GM18498 (cell line): Measurements from ENCODE around the gene UBIAD1.
A peak's percentile ranks its signal among the peaks of the same experiment; 100 is the strongest.

ENCODE experiments used
- ATAC-seq: cut with Tn5 transposase; IDR thresholded peaks from one replicate; pipeline ENCODE4 v1.9.1; 2021; ENCODE audit warnings: mild to moderate bottlenecking, moderate library complexity; ENCODE audit not compliant: unreplicated experiment

The UBIAD1 gene

GRCh38 chr1:11308699-11309224 lies 35.8 kb downstream of the UBIAD1 start:
- ATAC-seq = no peak

DNA sequence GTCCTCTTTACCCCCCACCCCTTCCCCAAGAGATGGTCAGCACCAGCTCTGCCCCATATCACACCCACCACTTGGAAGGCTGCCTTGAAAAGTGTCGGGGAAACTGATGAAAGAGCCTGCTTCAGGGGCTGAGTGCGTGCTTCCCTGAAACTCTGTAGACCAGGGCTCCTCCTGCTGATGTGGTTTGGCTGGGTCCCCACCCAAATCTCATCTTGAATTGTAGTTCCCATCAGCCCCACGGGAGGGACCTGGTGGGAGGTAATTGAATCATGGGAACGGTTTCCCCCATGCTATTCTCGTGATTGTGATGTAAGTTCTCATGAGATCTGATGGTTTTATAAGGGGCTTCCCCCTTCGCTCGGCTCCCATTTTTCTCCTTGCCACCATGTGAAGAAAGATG lies 36.4 kb downstream of the UBIAD1 start:
- ATAC-seq = no peak

DNA sequence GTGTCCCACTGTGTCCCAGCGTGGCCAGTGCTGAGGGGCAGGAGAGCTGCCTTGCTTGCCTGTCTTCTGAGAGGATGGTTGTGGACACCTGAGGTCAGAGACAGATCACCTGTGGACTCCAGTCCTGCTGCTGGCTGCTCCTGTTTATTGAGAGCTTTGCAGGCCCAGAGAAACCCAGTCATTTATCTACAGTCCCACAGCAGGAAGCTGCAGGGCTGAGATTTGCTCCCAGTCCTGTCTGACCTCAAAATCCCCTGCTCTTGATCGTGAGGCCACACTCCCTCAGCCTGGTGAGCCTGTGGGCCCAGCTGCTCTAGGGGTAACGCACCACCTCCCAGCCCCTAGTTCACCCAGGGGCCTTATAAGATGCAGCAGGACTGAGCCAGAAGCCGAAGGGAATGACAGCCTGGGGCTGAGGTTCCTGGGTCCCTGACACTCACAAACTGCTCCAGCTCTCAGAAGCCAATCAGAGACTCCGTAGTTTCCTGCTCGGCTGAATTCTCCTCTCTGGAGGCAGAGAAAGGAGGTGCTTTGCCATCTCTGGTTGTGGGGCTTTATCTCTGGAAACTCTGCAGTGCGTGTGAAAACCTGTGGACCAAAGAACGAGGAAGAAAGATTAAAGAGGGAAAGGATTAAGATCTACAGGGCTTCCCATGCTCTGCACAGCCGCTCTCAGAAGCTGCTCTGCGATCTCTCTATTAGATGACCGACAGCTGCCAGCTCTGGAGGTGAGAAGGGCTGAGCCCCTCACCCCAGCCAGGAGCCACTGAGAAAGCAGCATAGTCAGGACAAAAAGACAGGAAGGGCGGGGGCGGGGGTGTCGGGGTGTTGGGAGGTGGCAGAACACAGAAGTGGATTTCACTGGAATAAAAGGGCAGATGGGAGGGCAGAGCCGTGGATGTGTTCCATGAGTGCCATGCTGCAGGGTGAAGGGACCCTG lies 39.1 kb downstream of the UBIAD1 start:
- ATAC-seq = no peak

DNA sequence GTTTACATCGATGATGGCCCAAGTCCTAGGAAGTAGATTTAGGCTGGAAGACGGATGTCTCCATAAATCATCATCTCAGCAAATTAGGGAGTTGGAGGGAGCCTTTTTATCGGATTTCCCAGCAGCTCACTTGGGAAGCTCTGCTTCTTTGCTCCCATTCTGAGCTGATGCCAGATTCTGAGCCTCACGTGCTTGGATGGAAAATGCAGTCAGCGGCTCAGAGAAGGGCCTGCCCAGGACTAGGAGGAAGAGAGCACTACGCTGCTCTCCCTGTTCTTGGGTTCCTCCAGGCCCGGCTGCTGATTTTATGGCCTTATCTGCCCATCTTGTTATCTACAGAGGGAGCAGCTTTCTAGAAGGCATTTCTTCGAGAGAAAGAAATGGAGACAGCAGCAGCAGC lies 42.0 kb downstream of the UBIAD1 start:
- ATAC-seq = no peak

DNA sequence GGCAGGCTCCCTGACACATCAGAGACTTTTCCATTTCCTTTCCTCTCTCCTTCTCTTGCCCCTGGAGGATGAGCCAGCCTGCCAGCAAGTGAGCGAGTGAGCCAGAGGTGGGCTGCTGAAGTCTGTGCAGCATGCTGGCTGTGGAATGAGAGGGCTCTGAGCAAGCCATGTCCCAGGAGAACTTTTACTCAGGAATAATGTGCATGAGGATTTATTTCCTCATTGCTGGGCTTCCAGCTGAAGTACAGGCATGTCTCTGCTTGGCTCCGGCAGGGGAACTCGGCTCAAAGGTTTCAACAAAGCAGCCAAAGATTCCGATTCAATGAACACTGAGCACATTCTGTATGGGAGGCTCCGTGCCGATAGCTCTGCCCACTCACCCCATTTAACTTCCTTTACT lies 43.7 kb downstream of the UBIAD1 start:
- ATAC-seq = no peak

GRCh38 chr1:11318982-11319381 lies 46.0 kb downstream of the UBIAD1 start:
- ATAC-seq = no peak

GRCh38 chr1:11320153-11320936 lies 47.3 kb downstream of the UBIAD1 start:
- no peak for ATAC-seq

GRCh38 chr1:11321656-11322491 lies 48.9 kb downstream of the UBIAD1 start:
- no peak for ATAC-seq

GRCh38 chr1:11324567-11325165 lies 51.7 kb downstream of the UBIAD1 start:
- no peak for ATAC-seq

- ATAC-seq = no peak
Measured at GRCh38 chr1:11326070-11326469, 53.1 kb downstream of the UBIAD1 start.

- no peak for ATAC-seq
Measured at GRCh38 chr1:11328444-11328843, 55.4 kb downstream of the UBIAD1 start.

GRCh38 chr1:11330411-11330810 lies 57.4 kb downstream of the UBIAD1 start:
- no peak for ATAC-seq

DNA sequence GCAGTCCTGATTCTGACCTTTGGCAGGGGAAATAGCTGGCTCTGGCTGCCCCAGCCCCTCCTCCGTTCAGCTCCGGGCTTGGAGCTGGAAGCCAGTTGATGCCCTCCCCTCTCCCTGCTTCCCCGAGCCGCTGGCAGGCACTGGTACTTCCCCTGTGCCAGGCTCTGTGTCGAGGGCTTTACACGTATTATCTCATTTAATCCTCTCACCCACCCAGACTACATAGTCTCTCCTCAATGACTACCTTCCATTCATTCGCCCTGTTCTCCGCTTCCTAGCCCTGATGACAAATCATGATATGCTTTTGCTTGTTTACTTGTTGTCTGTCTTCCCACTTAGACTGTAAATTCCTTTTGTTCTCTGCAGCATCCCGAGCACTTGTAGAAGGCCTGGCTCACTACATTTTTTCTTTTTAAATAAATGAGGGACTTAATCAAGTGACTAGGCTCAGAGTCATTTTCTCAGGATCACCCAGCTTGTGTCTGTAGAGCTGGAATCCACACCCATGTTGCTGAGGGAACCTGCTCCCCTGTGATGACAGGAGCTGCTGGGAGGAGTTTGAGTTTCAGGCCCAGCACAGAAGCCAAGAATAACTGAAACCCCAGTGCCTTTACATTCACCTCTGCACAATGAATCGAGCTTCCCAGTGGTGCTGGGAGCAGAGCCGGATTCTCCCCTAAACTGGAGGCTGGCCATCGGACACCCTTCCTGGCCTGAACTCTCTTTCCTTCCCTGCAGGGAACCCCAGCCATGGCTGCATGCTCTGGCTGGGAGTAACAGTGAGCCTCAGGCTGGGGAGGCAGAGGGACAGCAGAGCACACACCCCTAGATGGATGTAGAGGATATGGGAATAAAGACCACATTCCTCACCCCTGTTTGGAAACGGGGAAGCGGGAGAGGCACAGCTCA lies 58.3 kb downstream of the UBIAD1 start:
- ATAC-seq = no peak

DNA sequence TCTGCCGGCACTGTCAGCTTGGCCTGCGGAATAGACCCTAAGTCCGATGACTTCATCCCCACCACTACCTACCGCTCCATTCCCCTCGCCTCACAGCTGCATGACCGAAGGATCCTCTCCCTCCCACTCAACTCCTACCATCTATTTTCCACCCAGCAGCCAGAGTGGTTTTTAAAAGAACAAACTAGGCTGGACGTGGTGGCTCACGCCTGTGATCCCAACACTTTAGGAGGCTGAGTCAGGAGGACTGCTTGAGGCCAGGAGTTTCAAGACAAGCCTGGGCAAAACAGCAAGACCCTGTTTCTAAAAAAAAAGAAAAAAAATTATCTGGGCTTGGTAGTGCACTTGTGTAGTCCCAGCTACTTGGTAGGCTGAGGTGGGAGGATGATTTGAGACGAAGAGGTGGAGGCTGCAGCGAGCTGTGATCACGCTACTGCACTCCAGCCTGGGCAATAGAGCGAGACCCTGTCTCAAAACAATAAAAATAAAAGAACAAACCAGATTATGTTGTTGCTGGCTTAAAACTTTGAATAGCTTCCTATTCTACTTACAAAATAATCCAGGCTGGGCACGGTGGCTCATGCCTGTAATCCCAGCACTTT lies 59.0 kb downstream of the UBIAD1 start:
- ATAC-seq = no peak

- no peak for ATAC-seq
Measured at GRCh38 chr1:11333631-11334030, 60.6 kb downstream of the UBIAD1 start.

DNA sequence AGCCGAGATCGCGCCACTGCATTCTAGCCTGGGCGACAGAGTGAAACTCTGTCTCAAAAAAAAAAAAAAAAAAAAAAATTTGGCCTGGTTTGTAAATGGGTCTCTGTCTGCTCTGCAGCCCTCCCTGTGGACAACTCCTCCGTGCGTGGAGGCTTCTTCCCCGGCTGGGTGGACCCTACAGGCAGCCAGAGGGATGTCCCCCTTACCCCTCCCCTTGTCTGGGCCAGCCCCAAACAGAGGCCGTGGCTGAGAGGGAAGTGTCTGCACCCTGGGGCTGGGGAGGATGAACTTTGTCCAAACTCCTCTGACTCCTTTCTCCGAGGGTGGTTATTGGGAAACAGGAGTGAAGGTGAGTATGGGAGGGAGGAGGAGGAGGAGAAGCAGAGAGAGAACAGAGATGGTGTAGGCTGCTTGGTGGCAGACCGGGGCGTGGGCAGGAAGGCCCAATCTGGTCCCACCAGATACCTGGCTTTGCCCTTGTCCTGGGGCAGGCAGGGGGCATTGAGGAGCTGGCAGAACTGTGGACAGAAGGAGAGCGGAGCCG lies 61.3 kb downstream of the UBIAD1 start:
- ATAC-seq = no peak

- no peak for ATAC-seq
Measured at GRCh38 chr1:11334821-11335220, 61.8 kb downstream of the UBIAD1 start.

- peak; percentile 94 for ATAC-seq
Measured at GRCh38 chr1:11335417-11336056, 62.5 kb downstream of the UBIAD1 start.
